SIG-M5 treated with dmso at 0.1 percent for 504 hours (cell line): ENCODE data around the gene PDZRN4.

ENCODE experiments used
- DNase-seq: peaks from one replicate; lab custom pipeline; 2025; ENCODE audit not compliant: unreplicated experiment; lab: John Stamatoyannopoulos, UW

Gene PDZRN4

GRCh38 chr12:41344776-41345470 lies 156.8 kb downstream of the PDZRN4 start:
- no peak for DNase-seq

GRCh38 chr12:41348198-41348597 lies 160.1 kb downstream of the PDZRN4 start:
- no peak for DNase-seq

DNA sequence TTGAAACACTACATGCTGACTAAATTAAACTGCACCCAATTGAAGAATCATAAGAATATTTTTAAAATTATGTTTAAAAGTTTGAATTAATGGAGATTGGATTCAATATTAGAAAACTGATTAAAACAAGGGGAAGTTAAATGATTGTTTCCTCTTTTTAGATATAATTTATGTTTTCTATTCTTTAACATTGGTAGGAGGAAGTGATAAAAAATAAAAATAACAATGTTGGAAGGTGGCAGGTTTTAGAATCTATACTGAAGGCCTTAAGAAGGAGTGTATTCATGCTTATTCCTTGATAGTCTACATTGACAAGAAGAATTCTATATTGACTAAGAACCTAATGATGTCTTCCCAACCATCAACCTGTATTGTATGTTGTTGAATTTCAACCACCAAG lies 168.1 kb downstream of the PDZRN4 start:
- DNase-seq: no peak

GRCh38 chr12:41361738-41362137 lies 173.6 kb downstream of the PDZRN4 start:
- no peak for DNase-seq

DNA sequence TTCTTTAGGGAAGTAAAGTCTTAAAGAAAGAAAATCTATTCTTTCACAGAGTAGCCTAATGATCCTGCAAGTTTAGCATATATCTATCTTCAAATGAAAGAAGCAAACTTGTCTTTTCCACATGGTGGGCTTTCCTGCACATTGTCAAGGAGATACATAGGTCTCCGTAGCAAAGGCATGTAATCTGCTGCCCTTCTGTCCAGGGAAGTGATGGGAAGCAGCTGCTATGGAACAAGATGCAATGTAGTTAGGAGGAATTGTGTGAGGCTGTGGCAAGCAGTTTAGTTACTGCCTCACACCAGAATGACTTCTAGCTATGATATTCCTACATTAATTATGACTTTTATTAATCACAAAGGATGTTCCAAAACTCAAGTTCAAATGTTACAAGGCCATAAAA lies 174.4 kb downstream of the PDZRN4 start:
- no peak for DNase-seq

DNA sequence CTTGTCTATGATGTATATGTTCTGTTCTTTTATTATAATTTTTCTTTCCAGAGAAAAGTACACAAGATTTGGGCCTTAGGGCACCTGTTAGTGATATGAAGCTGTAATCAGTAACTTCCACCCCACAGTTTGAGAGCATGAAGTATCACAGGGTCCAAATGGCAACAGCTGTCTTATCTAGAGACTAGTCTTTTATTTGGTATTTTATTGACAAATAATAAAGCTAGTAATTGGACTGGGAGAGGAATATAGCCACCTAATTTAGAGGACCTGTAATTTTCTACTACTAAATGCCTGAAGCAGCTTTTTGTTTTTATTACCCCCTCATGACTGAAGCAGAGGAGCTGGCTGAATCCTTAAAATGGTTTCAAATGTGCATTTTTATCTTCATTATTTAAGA lies 174.8 kb downstream of the PDZRN4 start:
- DNase-seq: no peak

- no peak for DNase-seq
Measured at GRCh38 chr12:41364211-41364610, 176.1 kb downstream of the PDZRN4 start.

DNA sequence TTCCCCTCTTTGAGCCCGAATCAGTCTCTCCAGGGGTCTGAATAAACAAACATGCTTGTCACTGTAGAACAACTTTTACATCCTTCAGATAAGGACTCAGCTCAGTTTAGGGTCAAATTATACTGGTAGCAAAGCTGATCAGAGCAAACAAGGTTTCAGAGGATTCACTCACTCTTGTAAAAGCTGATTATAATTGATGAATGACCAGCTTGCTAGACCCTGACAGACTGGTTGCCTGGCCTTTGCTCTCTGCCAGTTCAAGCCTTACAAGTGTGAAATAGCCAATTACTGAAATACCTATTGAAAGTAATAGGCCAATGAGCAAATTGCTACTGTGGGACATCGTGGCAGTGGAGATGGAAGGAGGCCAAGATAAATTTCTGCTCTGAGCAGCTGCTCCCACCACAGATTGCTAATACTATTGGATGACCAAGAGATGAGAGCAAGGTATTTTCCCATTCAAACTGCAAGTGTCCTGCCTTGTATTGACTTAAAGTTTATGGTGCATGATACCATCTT lies 177.6 kb downstream of the PDZRN4 start:
- no peak for DNase-seq

DNA sequence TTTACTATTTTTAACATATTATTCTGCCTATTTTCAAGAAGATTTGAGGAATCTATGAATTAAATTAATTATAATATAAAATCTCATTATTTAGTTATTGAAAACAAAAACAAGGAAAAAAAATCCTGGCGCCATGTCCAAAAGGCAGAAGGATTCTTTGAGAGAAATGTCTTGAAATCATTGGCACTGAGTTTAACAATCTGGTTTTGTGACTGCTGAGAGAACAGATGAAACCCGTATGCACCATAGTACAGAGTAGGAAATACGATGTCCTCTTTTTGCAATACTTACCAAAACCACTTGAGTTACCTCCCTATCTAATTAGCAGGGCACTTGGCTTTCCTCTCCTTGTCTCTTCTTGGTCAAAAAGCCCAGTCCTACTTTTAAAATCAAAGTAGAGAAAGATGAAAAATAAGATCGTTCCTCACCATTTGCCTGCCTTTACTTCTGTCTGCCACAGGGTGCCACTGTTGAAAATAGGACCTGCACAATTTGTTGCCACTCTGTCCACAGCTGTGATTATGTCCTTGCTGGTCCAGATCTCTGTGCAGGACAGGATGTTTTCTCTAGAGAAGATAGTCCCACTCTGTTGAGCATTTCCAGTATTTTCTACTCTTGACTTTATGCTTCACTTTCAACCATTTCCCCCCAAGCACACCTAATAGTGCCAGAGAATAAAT lies 179.7 kb downstream of the PDZRN4 start:
- DNase-seq: no peak

GRCh38 chr12:41380878-41381277 lies 192.8 kb downstream of the PDZRN4 start:
- no peak for DNase-seq

GRCh38 chr12:41402801-41403200 lies 214.7 kb downstream of the PDZRN4 start:
- no peak for DNase-seq

GRCh38 chr12:41407232-41407799 lies 219.2 kb downstream of the PDZRN4 start:
- DNase-seq: no peak

- DNase-seq: no peak
Measured at GRCh38 chr12:41409628-41410027, 221.5 kb downstream of the PDZRN4 start.

- no peak for DNase-seq
Measured at GRCh38 chr12:41418586-41418985, 230.5 kb downstream of the PDZRN4 start.

DNA sequence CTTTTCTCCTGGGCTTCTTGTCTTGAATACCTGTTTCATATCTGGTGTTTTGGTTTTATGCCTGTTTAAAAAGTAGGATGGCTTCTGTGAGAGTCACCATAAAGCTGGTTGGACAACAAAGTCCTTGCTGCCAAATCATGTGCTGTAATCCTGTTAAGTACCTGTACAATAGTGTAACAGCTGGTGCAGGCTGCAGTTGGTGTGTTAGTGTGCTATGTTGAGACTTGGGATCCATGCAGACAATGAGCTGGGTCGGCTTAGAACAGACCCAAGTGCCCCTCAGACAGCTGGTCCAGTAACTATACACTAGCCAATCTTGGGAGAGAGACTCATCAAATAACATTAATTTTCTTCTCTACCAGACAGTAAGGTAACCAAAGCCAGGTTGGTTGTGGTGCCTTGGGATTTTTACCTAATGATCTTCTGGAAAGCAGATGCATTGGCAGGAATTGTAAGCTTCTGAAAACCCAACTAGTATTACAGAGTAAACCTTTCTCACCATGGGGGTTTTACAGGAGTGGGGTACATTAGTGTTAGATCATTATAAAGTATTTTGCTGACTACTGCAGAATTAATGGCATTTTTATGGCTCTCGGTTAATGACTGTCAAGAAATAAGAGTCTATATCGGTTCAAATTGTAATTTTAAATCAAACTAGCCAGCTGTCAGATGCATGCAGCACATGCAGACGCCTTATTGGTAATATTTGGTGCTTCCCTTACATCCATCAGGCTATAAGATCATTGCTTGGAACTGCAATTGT lies 231.2 kb downstream of the PDZRN4 start:
- DNase-seq: no peak

DNA sequence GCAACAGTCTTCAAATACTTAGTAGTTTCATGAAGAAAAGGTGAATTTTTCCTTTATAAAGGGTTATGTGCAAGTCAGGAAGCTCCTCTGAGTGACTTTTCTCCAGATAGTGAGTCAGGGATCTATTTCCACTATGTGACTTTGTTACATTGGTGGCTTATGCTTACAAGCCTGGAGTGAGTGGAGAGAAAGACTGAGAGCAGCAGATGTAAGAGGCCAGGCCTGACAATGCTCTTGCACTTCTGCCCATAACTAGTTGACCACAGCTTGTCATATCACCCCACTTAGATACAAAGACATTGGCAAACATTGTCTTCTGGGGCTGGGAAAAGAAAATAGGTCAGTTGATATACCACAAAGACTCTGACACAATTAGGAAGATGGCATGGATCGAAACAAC lies 236.5 kb downstream of the PDZRN4 start:
- DNase-seq: no peak

- no peak for DNase-seq
Measured at GRCh38 chr12:41433460-41433859, 245.3 kb downstream of the PDZRN4 start.

DNA sequence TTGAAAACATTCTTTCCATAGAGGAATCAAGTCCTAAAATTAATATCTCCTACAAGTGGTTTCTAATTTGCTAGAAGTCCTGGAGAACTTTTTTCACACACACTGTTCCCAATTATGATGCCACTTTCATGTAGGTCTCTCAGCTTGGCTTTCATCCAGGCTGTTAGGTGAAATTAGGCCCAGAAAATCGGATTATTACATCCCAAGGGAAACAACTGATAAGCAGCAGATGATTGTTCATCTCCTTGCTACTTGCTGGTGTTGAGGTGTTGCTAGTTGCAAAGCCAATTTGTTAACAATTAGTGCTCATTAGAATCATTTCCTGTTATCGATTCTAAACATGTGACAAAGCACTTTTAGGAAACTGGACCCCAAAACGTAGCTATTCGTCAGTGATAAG lies 248.0 kb downstream of the PDZRN4 start:
- DNase-seq: no peak

GRCh38 chr12:41437563-41437962 lies 249.4 kb downstream of the PDZRN4 start:
- no peak for DNase-seq

GRCh38 chr12:41438854-41439541 lies 250.9 kb downstream of the PDZRN4 start:
- no peak for DNase-seq

DNA sequence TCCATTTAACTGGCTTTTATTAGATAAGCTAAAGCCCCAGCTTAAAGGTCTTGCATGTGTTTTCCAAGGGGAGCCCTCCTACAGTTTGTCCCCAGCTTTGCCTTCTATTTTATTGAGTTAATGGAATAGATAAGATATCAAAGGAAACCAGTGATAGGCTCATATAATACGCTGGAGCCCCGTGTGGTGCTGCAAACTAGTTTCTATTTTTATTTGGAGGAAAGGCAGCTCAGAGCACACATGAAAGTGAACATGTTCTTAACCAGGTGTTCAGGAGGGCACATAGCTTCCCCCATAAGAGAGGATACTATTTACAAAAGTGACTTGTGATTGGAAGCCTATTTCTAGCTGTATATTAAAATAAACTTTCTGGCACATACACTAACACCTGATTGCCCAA lies 251.7 kb downstream of the PDZRN4 start:
- DNase-seq: no peak
